ENCODE data around the gene CIC.
"Not testable (repeated sequence)": the region's sequence is repeated elsewhere in the genome, so short reads cannot be mapped to it uniquely, and the experiment has no call there.

Gene CIC

GRCh38 chr19:42255766-42256745 lies 13.0 kb upstream of the CIC start:
- peak in 1 of 2 experiments; percentile 43 for DNase-seq

GRCh38 chr19:42257842-42258241 lies 11.2 kb upstream of the CIC start:
- not testable (repeated sequence) for DNase-seq

GRCh38 chr19:42261763-42262162 lies 7.3 kb upstream of the CIC start:
- no peak for DNase-seq

GRCh38 chr19:42266105-42266504 lies 2.9 kb upstream of the CIC start:
- not testable (repeated sequence) for DNase-seq

GRCh38 chr19:42266928-42267603 lies 2.0 kb upstream of the CIC start:
- not testable (repeated sequence) for DNase-seq

- DNase-seq: no peak
These were observed 1.4 kb upstream of the CIC start for GRCh38 chr19:42267644-42268141.

- peak; percentile 96 for DNase-seq
These were observed 829 bp upstream of the CIC start for GRCh38 chr19:42268142-42268703.

- no peak for DNase-seq
These were observed 660 bp downstream of the CIC start for GRCh38 chr19:42269478-42270345.

GRCh38 chr19:42270346-42271044 lies 1.4 kb downstream of the CIC start:
- DNase-seq: peak in 1 of 2 experiments; percentile 27

- DNase-seq: no peak
These were observed 2.0 kb downstream of the CIC start for GRCh38 chr19:42271045-42271419.

GRCh38 chr19:42271861-42272534 lies 2.9 kb downstream of the CIC start:
- no peak for DNase-seq

- DNase-seq: no peak
These were observed 3.5 kb downstream of the CIC start for GRCh38 chr19:42272535-42272897.

- no peak for DNase-seq
These were observed 3.9 kb downstream of the CIC start for GRCh38 chr19:42272989-42273406.

- DNase-seq: no peak
These were observed 4.5 kb downstream of the CIC start for GRCh38 chr19:42273407-42274064.

- no peak for DNase-seq
These were observed 5.1 kb downstream of the CIC start for GRCh38 chr19:42274065-42274682.

- no peak for DNase-seq
These were observed 6.1 kb downstream of the CIC start for GRCh38 chr19:42275103-42275502.

GRCh38 chr19:42275517-42275916 lies 6.5 kb downstream of the CIC start:
- no peak for DNase-seq

GRCh38 chr19:42276284-42276683 lies 7.2 kb downstream of the CIC start:
- DNase-seq: no peak

GRCh38 chr19:42276821-42277220 lies 7.8 kb downstream of the CIC start:
- no peak for DNase-seq

GRCh38 chr19:42277821-42278451 lies 8.9 kb downstream of the CIC start:
- DNase-seq: no peak
